ENCODE results near the gene RESF1.

The RESF1 gene

DNA sequence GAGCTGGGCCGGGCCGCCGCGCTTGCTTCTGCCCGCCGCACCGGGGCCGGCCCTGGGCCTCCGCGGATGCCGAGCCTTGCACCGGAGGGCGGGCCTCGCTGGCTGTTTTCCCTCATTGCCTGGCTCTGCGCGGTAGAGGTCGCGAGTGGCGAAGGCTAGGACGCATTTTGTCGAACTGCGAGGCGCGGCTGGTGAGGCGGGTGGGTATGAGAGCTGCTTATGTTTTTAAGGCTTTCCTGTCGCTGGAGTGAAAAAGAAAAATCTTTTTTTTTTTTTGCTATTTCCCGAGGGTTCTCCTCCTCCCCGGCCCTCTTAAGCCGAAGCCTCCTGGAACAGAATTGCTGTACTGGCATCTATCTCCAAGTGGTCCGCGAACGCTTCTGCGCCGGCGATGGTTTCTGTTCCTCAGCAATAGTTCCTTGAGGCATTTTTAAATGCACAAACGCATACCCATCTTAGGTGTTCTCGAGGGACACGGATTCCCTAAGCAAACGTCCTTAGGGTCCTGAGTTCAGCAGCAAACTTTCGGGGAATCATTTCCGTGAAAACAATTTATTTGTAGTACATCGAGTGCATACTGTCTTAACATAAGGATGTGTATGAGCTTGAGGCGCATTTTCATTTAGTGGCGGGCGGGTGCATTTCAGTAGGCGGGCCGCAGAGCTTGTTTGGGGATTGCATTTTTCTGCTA, 631 bp downstream of the RESF1 start:
- DNase-seq (ENCODE audit: low read depth), result peak; percentile 21

DNA sequence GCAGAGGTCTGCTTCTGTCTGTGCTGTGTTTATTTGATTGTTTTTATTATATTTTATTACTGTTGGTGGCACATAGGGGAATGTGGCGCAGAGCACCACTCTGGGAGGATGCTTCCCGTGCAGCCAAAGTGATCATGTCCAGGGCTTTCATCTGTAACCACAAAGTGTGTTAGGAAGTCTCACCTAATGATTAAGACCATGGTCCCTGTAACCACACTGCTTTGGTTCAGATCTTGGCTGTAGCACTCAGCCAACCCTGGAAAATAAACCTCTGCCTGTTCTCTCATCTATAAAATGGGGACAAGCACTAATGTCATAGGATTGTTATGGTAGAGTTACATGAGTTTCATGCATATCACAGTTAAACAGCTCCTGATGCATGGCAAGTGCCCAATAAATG, 1.9 kb downstream of the RESF1 start:
- DNase-seq (ENCODE audit: low read depth), result no peak

DNA sequence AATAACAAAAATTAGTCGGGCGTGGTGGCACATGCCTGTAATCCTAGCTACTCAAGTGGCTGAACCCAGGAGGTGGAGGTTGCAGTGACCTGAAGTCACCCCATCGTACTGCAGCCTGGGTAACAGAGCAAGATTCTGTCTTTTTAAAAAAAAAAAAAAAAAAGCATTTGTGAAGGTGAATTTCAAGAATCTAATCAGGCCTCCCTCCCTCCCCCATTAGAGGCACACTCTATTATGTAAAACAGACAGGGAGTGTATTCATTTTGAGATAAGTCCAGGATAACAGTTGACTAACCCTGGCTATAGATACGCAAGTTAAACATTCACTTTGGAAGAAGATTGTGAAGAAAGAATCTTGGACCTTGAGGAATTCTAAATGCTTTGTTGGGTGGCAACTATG, 2.9 kb downstream of the RESF1 start:
- DNase-seq (ENCODE audit: low read depth), result no peak

DNA sequence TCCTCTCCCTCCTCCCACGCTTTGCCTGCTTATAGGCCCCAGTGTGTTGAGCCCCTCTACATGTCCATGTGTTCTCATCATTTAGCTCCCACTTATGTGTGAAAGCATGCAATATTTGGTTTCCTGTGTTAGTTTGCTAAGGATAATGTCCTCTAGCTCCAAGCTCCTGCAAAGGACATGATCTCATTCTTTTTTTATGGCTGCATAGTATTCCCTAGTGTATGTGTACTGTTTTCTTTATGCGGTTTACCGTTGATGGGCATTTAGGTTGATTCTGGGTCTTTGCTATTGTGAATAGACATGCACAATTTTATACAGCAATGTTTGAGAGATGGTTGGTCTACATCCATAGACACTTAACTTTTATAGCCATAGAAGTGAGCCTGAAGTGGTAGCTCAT, 5.1 kb downstream of the RESF1 start:
- no peak for DNase-seq (ENCODE audit: low read depth)

DNA sequence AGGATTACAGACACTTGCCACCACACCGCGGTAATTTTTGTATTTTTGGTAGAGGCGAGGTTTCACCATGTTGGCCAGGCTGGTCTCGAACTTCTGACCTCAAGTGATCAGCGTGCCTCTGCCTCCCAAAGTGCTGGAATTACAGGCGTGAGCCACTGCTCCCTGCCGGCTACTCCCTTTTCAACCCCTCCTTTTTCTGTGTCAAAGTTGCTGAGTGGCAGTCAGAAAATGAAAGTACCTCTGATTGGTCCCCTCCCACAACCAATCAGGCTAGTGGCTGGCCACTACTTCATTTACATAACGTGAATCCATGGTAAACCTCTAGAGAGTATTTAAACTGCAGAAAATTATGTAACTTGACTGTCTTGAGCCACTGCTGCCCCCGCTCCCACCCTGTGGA, 5.9 kb downstream of the RESF1 start:
- no peak for DNase-seq (ENCODE audit: low read depth)

DNA sequence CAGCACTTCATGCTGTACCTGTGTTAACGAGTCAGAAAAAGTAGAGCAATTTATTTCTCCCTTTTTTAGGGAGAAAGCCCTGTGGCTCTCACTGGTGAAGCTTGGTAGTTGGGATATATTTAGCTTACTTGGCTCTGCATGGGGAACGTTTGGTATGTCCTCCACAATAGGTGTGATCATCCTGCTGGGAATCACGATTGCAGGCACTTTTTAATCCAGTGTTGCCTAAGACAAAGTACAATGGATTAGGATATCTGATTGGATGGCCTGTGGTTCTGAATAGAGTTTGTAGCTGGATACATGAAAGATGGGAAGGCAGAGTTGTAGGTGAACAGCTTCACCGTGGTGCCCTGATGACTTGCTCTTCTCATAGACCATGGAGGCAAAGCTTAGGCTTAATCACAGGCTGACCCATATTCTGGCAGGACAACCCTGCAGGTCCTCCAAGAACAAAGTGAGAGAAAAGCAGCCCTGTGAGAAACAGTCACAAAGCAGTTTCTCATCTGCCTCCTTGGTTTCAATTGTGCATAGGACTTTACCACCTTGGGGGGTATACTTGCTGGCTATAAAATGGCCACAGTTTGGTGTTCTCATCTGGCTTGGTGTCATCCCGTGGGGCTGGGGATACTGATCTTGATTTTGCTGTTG, 7.5 kb downstream of the RESF1 start:
- DNase-seq (ENCODE audit: low read depth), result no peak

DNA sequence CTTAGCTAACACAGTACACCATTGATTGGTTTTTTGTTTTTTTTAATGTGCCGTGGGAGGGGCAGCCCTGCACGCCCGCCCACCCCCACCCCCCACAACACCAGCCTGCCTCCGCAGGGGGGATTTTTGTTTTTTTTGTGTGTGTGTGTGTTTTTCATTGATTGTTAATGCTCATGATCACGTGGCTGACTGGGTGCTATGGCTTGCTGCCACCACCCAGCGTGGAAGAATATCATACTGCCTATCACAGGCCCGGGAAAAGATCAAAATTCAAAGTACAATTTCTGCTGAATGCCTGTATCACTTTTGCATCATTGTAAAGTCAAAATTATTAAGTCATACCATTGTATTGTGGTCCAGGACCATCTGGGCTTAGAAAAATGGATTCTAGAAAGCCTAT, 8.3 kb downstream of the RESF1 start:
- no peak for DNase-seq (ENCODE audit: low read depth)

DNA sequence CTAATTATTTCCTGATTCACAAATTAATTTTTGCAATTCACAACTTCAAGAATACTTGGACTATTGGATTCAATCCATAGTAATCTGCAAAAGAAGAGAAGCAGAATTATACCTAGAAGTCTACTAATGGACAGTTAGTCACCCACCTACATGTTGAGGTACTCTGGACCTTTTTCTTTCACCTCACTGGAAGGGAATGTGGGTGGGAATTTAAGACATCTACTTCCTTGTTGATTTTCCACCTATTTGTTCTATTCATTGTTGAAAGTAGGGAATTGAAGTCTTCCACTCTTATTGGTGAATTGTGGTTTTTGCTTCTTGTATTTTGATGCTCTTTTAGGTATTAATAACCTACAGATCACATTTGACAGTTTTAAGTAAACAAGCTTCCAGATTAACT, 11.0 kb downstream of the RESF1 start:
- no peak for DNase-seq (ENCODE audit: low read depth)

DNA sequence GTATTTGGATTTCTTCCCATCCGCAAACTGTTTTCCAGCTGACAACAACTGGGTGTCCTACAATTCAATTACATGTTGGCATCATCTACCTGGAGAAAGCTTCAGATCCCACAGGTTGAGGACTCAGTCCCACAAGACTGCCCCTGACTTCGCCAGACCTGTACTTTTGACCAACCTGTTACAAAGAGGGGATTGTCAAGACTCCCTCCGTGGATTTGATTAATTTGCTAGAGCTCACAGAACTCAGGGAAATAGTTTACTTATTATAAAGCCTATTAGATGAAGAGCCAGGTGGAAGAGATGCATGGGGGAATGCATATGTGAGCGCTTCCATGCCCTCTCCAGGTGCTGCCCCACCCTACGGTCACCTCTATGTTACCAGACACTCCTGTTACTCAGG, 14.6 kb downstream of the RESF1 start:
- no peak for DNase-seq (ENCODE audit: low read depth)

DNA sequence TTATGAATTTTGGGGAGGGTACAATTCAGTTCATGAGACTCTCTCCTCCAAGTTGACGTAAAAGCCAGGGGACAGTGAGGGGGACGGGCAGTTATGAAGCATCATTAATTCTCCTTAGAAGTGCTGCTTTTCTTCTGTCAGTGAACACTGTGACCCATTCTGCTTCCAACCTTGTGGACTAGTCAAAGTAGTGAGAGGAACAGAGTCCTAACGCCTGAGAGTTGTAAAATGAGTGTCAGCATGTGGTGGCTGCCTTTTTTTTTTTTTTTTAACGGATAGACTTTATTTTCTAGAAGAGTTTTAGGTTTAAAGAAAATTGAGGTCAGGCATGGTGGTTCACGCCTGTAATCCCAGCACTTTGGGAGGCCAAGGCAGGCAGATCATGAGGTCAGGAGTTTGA, 15.5 kb downstream of the RESF1 start:
- no peak for DNase-seq (ENCODE audit: low read depth)

DNA sequence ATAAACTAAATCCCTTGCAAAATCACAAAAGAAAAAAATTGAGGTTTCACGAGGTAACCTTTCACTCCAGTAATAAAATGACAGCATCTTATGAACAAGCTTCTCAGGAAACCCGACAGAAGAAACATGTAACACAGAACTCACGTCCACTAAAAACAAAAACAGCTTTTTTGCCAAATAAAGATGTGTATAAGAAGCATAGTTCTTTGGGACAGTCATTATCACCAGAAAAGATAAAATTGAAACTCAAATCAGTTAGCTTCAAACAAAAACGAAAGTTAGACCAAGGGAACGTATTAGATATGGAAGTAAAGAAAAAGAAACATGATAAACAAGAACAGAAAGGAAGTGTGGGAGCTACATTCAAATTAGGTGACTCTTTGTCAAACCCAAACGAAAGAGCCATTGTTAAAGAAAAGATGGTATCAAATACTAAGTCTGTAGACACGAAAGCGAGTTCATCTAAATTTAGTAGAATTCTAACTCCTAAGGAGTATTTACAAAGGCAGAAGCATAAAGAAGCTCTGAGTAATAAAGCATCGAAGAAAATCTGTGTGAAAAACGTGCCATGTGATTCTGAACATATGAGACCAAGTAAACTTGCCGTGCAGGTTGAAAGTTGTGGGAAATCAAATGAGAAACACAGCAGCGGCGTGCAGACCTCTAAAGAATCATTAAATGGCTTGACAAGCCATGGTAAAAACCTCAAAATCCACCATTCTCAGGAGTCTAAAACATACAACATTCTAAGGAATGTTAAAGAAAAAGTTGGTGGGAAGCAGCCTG, 25.8 kb downstream of the RESF1 start:
- DNase-seq (ENCODE audit: low read depth), result no peak

DNA sequence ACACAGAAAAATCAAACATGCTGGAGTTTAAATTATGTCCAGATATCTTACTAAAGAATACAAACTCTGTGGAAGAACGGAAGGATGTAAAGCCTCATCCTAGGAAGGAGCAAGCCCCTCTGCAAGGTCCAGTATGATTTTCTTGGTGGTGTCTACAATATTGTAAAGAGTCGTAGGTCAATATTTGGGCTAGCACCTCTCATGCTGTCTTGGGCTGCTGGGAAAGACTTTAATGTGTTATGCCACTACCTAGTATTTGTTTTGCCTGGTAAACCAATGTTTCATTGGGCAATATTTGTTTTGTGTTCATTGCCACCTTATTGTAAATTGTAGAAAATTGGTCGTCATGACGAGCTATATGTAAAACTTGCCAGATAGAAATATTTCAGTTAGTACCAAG, 26.6 kb downstream of the RESF1 start:
- DNase-seq (ENCODE audit: low read depth), result no peak

DNA sequence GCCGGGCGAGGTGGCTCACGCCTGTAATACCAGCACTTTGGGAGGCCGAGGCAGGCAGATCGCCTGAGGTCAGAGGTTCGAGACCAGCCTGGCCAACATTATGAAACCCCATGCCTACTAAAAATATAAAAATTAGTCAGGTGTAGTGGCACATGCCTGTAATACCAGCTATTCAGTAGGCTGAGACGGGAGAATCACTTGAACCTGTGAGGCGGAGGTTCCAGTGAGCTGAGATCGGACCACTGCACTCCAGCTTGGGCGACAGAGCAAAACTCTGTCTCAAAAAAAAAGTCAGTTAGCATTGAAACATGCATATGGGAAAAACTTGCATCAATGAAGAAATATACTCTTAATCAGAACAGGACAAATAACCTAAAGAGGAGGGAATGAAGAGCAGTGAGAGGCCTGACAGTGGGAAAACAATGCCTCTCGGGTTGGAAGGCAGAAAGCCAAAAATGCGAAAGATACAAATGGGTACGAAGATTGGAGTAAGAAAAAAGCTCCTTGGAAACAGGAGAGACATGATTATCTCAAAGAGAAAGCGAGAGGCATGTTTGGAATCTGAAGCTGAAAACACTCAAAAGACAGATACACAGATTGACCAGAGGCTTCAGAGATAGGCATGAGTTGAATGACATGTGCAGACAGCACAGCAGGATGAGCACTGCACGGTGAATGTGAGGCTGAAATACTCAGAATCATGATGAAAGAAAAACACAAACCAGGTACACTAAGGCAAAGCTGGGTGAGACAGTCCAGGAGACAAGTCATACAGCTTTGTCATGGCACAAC, 30.6 kb downstream of the RESF1 start:
- DNase-seq (ENCODE audit: low read depth), result no peak

DNA sequence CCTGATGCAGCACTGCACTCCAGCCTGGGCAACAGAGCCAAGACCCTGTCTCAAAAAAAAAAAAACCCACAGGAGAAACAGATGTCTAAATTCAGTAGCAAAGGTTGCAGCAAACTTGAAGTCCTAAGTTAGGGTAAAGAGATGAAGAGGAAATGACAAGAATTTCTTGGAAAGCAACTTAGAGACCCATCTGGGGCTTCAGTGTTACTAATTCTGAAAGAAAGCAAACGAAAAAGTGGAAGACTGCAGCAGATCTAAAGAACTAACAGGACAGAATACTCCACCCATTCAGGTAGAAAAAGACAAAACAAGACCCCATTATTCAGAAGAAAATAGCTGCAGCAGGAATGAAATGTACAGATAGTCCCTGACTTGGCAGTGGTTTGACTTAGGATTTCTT, 31.9 kb downstream of the RESF1 start:
- DNase-seq (ENCODE audit: low read depth), result no peak

DNA sequence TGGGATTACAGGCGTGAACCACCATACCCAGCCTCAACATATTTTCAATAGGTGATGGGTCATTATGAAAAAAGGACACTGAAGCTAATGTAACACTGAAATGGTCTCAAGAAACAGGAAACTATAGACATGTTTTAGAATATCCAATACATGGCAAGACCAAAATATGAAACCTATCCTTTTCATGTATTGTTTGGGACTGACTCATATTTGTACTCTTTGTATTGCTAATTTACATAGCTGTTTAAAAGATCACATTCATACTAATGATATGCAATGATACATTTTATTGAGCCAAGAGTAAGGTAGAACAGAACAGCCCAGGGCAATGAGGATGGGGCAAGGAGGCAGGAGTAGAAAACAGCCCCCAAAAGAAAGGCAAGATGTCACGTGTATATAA, 32.6 kb downstream of the RESF1 start:
- no peak for DNase-seq (ENCODE audit: low read depth)

DNA sequence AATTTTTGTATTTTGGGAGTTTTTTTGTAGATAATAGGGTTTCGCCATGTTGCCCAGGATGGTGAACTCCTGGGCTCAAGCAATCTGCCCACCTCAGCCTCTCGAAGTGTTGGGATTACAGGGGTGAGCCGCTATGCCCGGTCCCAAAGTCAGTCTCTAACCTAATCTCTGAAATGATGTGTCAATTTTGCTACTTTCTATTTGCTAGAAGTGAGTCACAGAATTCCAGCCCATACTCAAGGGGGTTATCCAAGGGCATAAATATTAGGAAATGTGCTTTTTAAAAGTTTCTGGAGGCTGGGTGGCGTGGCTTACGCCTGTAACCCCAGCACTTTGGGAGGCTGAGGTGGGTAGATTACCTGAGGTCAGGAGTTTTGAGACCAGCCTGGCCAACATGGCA, 40.5 kb downstream of the RESF1 start:
- DNase-seq (ENCODE audit: low read depth), result no peak

DNA sequence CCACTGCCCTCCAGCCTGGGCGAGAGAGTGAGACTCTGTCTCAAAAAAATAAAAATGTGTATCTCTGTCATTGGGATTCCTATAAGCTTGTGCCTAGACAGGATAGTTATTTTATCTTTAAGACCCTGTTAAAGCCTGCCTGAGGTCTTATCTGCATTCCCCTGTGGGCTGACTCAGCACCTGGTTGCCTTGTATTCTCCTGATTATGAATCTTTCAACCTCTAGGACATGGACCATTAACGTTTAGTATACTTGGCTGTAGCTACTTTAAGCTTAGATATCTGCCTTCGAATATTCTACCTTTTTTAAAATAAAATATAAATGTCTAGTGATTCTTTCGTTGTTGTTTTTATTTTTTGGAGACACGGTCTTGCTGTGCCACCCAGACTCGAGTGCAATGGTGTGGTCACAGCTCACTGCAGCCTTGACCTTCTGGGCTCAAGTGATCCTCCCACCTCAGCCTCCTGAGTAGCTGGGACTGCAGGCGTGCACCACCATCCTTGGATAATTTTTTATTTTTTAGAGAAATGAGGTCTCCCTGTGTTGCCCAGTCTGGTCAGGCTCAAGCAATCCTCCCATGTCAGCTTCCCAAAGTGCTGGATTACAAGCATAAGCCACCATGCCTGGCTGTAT, 41.3 kb downstream of the RESF1 start:
- DNase-seq (ENCODE audit: low read depth), result no peak

DNA sequence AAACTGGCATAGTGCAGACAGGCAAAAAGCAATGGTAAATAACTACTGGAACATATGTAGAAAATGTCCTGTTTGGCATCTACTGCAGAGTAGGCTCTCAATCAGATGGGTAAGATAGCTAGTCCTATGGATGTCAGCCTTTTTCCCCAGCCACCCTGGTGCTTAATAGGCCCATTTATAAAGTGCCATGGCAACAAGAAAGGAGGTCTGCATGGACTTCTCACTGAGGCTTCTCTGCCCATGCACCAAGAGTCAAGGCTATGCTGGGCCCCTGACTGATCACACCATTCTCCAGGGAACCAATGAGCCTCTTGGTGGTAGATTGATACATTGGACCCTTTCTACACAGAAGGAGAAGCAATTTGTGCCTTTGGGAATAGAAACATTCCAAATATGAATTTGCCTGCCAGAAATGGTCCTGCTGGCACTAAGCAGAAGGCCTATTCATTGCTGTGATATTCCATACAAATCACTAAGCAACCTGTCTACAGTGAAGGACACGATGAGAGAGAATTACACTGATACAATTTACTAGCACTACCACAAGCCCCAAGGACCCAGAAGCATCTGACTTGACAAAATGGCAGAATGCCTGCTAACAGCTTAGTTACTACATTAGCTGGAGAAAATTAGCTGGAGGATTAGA, 43.8 kb downstream of the RESF1 start:
- DNase-seq (ENCODE audit: low read depth), result no peak

DNA sequence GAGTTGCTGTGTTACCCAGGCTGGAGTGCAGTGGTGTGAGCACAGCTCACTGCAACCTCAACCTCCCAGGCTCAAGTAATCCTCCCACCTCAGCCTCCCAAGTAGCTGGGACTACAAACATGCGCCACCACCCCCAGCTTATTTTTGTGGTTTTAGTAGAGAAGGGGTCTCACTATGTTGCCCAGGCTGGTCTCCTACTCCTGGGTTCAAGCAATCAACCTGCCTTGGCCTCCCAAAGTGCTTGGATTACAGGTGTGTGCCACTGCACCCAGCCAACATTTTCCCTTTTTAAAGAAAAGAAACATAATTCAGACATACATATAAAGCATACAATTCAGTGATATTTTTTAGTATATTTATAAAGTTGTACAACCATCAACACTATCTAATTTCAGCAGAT, 44.4 kb downstream of the RESF1 start:
- DNase-seq (ENCODE audit: low read depth), result no peak

DNA sequence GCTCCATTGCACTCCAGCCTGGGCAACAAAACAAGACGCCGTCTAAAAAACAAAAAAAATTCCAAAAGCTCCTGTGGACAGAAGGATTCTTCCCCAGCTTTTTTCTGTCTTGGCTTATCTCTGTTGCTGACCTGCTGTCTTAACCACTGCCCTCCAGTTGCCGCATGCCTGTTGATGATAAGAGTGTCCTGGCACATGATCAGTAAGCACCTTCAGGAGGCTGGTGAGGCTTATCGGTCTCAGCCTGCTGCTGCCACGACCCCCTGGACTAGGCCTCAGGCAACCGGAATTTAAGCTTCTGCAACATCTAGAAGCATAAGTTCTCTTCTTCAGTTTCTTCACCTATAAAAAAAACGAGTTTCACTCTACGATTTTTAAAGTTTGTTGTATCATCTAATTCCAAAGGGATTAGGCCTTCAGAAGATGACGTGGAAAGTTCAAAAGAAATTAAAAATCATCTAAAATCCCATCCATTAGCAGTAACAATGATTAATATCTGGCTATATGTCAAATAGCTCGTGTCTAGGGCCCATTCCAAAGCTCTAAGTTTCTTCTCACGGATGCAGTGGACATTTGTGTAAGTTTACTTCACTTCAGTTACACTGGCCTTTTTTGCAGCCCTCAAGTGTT, 46.4 kb downstream of the RESF1 start:
- DNase-seq (ENCODE audit: low read depth), result no peak
